K562 (cell line): ENCODE measurements around the gene SKIC2. TPM values are rescaled to one million over a fixed set of nuclear protein-coding genes. Genes with fewer than 3 reads are reported as not detected.
A peak's percentile ranks its signal among the peaks of the same experiment; 100 is the strongest.

Experiments
- CXXC5 ChIP-seq: fragments of 250-450 bp; sonication (Bioruptor Pico); IDR thresholded peaks from 2 replicates; pipeline ENCODE4 v1.8.0; 2022; ENCODE audit warnings: inconsistent platforms, mild to moderate bottlenecking, moderate library complexity
- DDX20 ChIP-seq: fragments of 450-650 bp; IDR thresholded peaks from 2 replicates; pipeline ENCODE4 v1.6.1; 2016; ENCODE audit warnings: missing genetic modification characterization, low read depth, mild to moderate bottlenecking, missing compliant biosample characterization, moderate library complexity
- FOS ChIP-seq: IDR thresholded peaks from 3 replicates; pipeline ENCODE4 v1.6.1; 2011; ENCODE audit not compliant: insufficient read length; ENCODE audit errors: extremely low read depth
- FOXA3 ChIP-seq, 2 experiments: fragments of 450-650 bp in 1 of 2; sonication (generic) in 1 of 2; formaldehyde crosslinking; IDR thresholded peaks in 1 of 2; conservative IDR thresholded peaks in 1 of 2; 2 replicates each; pipeline versions ENCODE4 v1.4.0 to v1.8.0; 2020 to 2022; ENCODE audit warnings: mild to moderate bottlenecking in 2 of 2, missing genetic modification reagents in 1 of 2
- GABPB1 ChIP-seq: sonication (generic); formaldehyde crosslinking; IDR thresholded peaks from 2 replicates; pipeline ENCODE4 v1.8.0; 2022; ENCODE audit warnings: mild to moderate bottlenecking, missing genetic modification reagents
- KDM1A ChIP-seq, 2 experiments: fragments of 450-650 bp; IDR thresholded peaks; 2 replicates each; pipeline ENCODE4 v1.6.1; 2016; ENCODE audit warnings: mild to moderate bottlenecking in 2 of 2
- LEF1 ChIP-seq: fragments of 450-650 bp; IDR thresholded peaks from 2 replicates; pipeline ENCODE4 v1.6.1; 2016; ENCODE audit warnings: mild to moderate bottlenecking
- MAZ ChIP-seq, 2 experiments: fragments of 450-650 bp in 1 of 2; sonication (generic) in 1 of 2; formaldehyde crosslinking; IDR thresholded peaks in 1 of 2; conservative IDR thresholded peaks in 1 of 2; 2 replicates each; pipeline versions ENCODE4 v1.4.0 to v1.5.0; 2020; ENCODE audit warnings: mild to moderate bottlenecking in 1 of 2, missing genetic modification reagents in 1 of 2
- NR2C1 ChIP-seq, 2 experiments: fragments of 450-650 bp; IDR thresholded peaks; 2 replicates each; pipeline ENCODE4 v1.6.1; 2017; ENCODE audit warnings: mild to moderate bottlenecking in 2 of 2, antibody characterized with exemption in 1 of 2, inconsistent platforms in 1 of 2, missing compliant biosample characterization in 1 of 2, missing genetic modification characterization in 1 of 2
- PCBP1 ChIP-seq: fragments of 200-400 bp; formaldehyde crosslinking; IDR thresholded peaks from 2 replicates; pipeline ENCODE4 v1.6.1; 2018; ENCODE audit warnings: mild to moderate bottlenecking, low read depth, low read length; ENCODE audit not compliant: poor library complexity, severe bottlenecking
- RBFOX2 ChIP-seq: fragments of 200-400 bp; formaldehyde crosslinking; IDR thresholded peaks from 2 replicates; pipeline ENCODE4 v1.6.1; 2017; ENCODE audit warnings: low read depth, mild to moderate bottlenecking, low read length, moderate library complexity
- ZEB2 ChIP-seq: fragments of 450-650 bp; IDR thresholded peaks from 2 replicates; pipeline ENCODE4 v1.6.1; 2016
- ZNF124 ChIP-seq: sonication (generic); formaldehyde crosslinking; IDR thresholded peaks from 2 replicates; pipeline ENCODE4 v1.8.1; 2022; ENCODE audit warnings: missing genetic modification reagents
- ZSCAN32 ChIP-seq: fragments of 450-650 bp; formaldehyde crosslinking; IDR thresholded peaks from 2 replicates; pipeline ENCODE4 v1.4.0; 2020; ENCODE audit warnings: mild to moderate bottlenecking, moderate library complexity
- polyA plus RNA-seq, 8 experiments: library from polyadenylated mRNA; depleted of rRNA in 4 of 8; stranded (reverse) in 5 of 8; unstranded in 3 of 8; fragments of >200 nt; fragmentation: Nextera tagmentation in 2 of 8; fragmentation: Illumina TruSeq in 1 of 8; extraction: Ambion mirVana in 2 of 8; extraction: Trizol in 1 of 8; gene quantifications; 2 replicates each; pipeline versions ENCODE4 v1.2.1 to v1.2.3, GENCODE V29; 2011 to 2014; ENCODE audit warnings: inconsistent platforms in 1 of 8, missing spikeins in 1 of 8
- total RNA-seq, 7 experiments: library from RNA; depleted of rRNA in 6 of 7; stranded (reverse); fragments of >200 nt in 6 of 7; fragmentation: Illumina TruSeq in 2 of 7; extraction: Trizol in 2 of 7; gene quantifications; 2 replicates each; pipeline versions ENCODE4 v1.2.1 to v1.2.3, GENCODE V29; 2011 to 2021; ENCODE audit warnings: low replicate concordance in 1 of 7
- TF ChIP-seq, protein P1 (sequence below): sonication (generic); formaldehyde crosslinking; IDR thresholded peaks from 2 replicates; pipeline ENCODE4 v1.8.1; 2022; ENCODE audit warnings: missing genetic modification reagents
- TF ChIP-seq, protein P2 (sequence below), 2 experiments: fragments of 450-650 bp; conservative IDR thresholded peaks; 2 replicates each; pipeline ENCODE4 v1.6.1; 2017; ENCODE audit warnings: mild to moderate bottlenecking in 2 of 2, moderate library complexity in 2 of 2
- TF ChIP-seq, protein P3 (sequence below): fragments of 150-350 bp; conservative IDR thresholded peaks from 2 replicates; pipeline ENCODE4 v1.6.1; 2014; ENCODE audit warnings: low read length
- TF ChIP-seq, protein P4 (sequence below): sonication (generic); formaldehyde crosslinking; IDR thresholded peaks from 2 replicates; pipeline ENCODE4 v1.8.1; 2023; ENCODE audit warnings: mild to moderate bottlenecking, missing genetic modification reagents

Gene SKIC2
- total and polyA plus RNA-seq, 9 of the 15 experiments (the other 6 are each of a cell fraction or from before 2014, with no cell fraction given), result 3.3 to 94.6 (median 38.8) TPM

DNA sequence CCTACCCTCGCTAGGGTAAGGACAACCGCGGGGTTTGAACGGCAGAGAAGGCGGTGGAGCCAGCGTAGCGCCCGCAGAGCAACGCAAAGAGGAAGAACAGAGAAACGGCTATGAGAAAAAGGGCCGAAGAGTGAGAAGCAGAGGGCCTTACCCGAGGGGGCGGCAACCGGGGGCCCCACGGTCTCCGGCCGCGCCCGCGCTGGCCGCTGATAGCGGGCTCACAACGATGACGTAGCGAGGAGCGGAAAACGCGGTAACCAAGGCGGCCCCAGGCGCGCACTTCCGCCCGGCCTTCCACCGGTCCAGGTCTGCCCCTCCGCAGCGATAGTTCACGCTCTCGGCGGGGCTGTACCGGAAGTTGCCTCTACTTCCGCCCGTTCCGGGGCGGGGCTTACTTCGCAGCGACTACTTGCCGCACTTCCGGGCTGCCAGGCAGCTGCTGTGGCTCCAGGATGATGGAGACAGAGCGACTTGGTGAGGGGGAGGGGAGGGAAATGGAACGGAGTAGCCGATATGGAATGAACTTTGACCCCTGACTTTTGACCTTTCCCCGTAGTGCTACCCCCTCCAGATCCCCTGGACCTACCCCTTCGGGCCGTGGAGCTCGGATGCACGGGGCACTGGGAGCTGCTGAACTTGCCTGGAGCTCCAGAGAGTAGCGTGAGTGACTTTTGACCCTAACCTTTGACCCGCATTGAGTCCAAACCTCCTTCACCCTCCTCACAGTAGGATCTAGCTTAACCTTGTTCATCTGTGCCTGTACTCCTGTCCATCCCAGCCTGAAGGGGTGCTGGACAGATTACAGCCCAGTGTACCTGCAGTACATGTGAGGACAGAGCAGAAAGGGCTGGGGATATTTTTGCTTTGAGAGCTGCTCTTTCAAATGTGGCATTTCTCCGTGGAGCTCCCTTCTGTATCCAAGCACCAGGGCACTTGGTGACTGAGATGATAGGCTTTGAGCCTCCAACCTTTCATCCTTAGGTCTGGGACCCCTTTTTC is at the start of gene SKIC2, which contains the start of gene NELFE (continued):
- TF ChIP-seq ZSCAN32 (CRISPR knock-in tag) (0 out of 2 replicates have a peak, but pooled peaks have one; percentile 28), MAZ (CRISPR knock-in tag; conservative IDR thresholded peaks at IDR 0.05 in 1 of 2, IDR thresholded peaks at IDR 0.05 in 1 of 2) (peak; percentile 90 to 97; a peak in 3 of 4 replicates), ZEB2 (no peak), CXXC5 (peak; percentile 100), ZNF124 (CRISPR knock-in tag) (no peak), PCBP1 (peak; percentile 98), FOXA3 (CRISPR knock-in tag; conservative IDR thresholded peaks at IDR 0.05 in 1 of 2, IDR thresholded peaks at IDR 0.05 in 1 of 2) (no peak), NR2C1 (IDR thresholded peaks at IDR 0.05) (peak; percentile 100), NR2C1 (tag; IDR thresholded peaks at IDR 0.05) (peak; percentile 100), FOS (no peak), GABPB1 (CRISPR knock-in tag) (peak; percentile 99), RBFOX2 (peak; percentile 86), DDX20 (tag) (peak; percentile 77), KDM1A (IDR thresholded peaks at IDR 0.05) (peak; percentile 59 to 80; a peak in 3 of 4 replicates), LEF1 (peak; percentile 69)
- TF ChIP-seq, protein P1, sequence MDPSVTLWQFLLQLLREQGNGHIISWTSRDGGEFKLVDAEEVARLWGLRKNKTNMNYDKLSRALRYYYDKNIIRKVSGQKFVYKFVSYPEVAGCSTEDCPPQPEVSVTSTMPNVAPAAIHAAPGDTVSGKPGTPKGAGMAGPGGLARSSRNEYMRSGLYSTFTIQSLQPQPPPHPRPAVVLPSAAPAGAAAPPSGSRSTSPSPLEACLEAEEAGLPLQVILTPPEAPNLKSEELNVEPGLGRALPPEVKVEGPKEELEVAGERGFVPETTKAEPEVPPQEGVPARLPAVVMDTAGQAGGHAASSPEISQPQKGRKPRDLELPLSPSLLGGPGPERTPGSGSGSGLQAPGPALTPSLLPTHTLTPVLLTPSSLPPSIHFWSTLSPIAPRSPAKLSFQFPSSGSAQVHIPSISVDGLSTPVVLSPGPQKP (CRISPR knock-in tag), result no peak
- TF ChIP-seq, protein P2, sequence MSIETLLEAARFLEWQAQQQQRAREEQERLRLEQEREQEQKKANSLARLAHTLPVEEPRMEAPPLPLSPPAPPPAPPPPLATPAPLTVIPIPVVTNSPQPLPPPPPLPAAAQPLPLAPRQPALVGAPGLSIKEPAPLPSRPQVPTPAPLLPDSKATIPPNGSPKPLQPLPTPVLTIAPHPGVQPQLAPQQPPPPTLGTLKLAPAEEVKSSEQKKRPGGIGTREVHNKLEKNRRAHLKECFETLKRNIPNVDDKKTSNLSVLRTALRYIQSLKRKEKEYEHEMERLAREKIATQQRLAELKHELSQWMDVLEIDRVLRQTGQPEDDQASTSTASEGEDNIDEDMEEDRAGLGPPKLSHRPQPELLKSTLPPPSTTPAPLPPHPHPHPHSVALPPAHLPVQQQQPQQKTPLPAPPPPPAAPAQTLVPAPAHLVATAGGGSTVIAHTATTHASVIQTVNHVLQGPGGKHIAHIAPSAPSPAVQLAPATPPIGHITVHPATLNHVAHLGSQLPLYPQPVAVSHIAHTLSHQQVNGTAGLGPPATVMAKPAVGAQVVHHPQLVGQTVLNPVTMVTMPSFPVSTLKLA (conservative IDR thresholded peaks at IDR 0.05), result peak; percentile 96 to 99
- TF ChIP-seq, protein P3, sequence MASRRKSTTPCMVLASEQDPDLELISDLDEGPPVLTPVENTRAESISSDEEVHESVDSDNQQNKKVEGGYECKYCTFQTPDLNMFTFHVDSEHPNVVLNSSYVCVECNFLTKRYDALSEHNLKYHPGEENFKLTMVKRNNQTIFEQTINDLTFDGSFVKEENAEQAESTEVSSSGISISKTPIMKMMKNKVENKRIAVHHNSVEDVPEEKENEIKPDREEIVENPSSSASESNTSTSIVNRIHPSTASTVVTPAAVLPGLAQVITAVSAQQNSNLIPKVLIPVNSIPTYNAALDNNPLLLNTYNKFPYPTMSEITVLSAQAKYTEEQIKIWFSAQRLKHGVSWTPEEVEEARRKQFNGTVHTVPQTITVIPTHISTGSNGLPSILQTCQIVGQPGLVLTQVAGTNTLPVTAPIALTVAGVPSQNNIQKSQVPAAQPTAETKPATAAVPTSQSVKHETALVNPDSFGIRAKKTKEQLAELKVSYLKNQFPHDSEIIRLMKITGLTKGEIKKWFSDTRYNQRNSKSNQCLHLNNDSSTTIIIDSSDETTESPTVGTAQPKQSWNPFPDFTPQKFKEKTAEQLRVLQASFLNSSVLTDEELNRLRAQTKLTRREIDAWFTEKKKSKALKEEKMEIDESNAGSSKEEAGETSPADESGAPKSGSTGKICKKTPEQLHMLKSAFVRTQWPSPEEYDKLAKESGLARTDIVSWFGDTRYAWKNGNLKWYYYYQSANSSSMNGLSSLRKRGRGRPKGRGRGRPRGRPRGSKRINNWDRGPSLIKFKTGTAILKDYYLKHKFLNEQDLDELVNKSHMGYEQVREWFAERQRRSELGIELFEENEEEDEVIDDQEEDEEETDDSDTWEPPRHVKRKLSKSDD, result 0 out of 2 replicates have a peak, but pooled peaks have one; percentile 54
- TF ChIP-seq, protein P4, sequence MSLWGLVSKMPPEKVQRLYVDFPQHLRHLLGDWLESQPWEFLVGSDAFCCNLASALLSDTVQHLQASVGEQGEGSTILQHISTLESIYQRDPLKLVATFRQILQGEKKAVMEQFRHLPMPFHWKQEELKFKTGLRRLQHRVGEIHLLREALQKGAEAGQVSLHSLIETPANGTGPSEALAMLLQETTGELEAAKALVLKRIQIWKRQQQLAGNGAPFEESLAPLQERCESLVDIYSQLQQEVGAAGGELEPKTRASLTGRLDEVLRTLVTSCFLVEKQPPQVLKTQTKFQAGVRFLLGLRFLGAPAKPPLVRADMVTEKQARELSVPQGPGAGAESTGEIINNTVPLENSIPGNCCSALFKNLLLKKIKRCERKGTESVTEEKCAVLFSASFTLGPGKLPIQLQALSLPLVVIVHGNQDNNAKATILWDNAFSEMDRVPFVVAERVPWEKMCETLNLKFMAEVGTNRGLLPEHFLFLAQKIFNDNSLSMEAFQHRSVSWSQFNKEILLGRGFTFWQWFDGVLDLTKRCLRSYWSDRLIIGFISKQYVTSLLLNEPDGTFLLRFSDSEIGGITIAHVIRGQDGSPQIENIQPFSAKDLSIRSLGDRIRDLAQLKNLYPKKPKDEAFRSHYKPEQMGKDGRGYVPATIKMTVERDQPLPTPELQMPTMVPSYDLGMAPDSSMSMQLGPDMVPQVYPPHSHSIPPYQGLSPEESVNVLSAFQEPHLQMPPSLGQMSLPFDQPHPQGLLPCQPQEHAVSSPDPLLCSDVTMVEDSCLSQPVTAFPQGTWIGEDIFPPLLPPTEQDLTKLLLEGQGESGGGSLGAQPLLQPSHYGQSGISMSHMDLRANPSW, result peak; percentile 95; the same call in 1 of the 2 replicates
